Measurements from ENCODE around the gene PRSS1. TPM values are rescaled to one million over a fixed set of nuclear protein-coding genes. Genes with fewer than 3 reads are reported as not detected.

PRSS1 gene
- polyA plus RNA-seq, 1 experiment = not detected

GRCh38 chr7:142793156-142793555 lies 43.9 kb downstream of the PRSS1 start:
- DNase-seq (ENCODE audit: low read depth, low spot score) = no peak
- Histone ChIP-seq H3K4me3 (ENCODE audit: low read depth, low read length) (no peak overlapping the region), H3K27ac (ENCODE audit: low read depth, low read length) (no peak overlapping the region), H3K9me3 (ENCODE audit: control insufficient read depth, insufficient read depth, low read length) (no peaks in the 10 kb centered on the region; the same call in 1 of the 2 replicates), H3K27me3 (ENCODE audit: control insufficient read depth, insufficient read depth, low read length) (peaks cover 42% of the 10 kb centered on the region)
- CTCF ChIA-PET = interaction anchor here (1.2 to 1.4 kb wide), 3 partner anchors 10 to 277 kb away, joined by 4 to 7 read pairs (median 4); no protein-coding TSS in a partner anchor
- no peak for TF ChIP-seq CTCF (IDR thresholded peaks at IDR 0.05; ENCODE audit: low read depth, low read length)
- POLR2A ChIA-PET = no interaction called here

GRCh38 chr7:142795339-142795863 lies 46.1 kb downstream of the PRSS1 start:
- CTCF ChIA-PET = no interaction called here
- no peak for DNase-seq (ENCODE audit: low read depth, low spot score)
- Histone ChIP-seq H3K9me3 (ENCODE audit: control insufficient read depth, insufficient read depth, low read length) (no peaks in the 10 kb centered on the region; the same call in 1 of the 2 replicates), H3K27ac (ENCODE audit: low read depth, low read length) (no peak overlapping the region), H3K4me3 (ENCODE audit: low read depth, low read length) (no peak overlapping the region), H3K27me3 (ENCODE audit: control insufficient read depth, insufficient read depth, low read length) (peaks cover 53% of the 10 kb centered on the region)
- TF ChIP-seq CTCF (IDR thresholded peaks at IDR 0.05; ENCODE audit: low read depth, low read length) = no peak
- POLR2A ChIA-PET = no interaction called here

- ChIA-PET POLR2A (no interaction called here), CTCF (interaction anchor here (1.0 kb wide), 1 partner anchor 261 kb away, joined by 3 read pairs; no protein-coding TSS in a partner anchor)
- TF ChIP-seq CTCF (IDR thresholded peaks at IDR 0.05; ENCODE audit: low read depth, low read length) = no peak
- no peak for DNase-seq (ENCODE audit: low read depth, low spot score)
- Histone ChIP-seq H3K9me3 (ENCODE audit: control insufficient read depth, insufficient read depth, low read length) (no peaks in the 10 kb centered on the region; the same call in 1 of the 2 replicates), H3K4me3 (ENCODE audit: low read depth, low read length) (no peak overlapping the region), H3K27ac (ENCODE audit: low read depth, low read length) (no peak overlapping the region), H3K27me3 (ENCODE audit: control insufficient read depth, insufficient read depth, low read length) (peaks cover 56% of the 10 kb centered on the region)
These were observed 46.8 kb downstream of the PRSS1 start for GRCh38 chr7:142796001-142796500.

GRCh38 chr7:142796501-142797390 lies 47.5 kb downstream of the PRSS1 start:
- ChIA-PET CTCF (interaction anchor here (1.0 to 2.2 kb wide), 4 partner anchors 13 to 262 kb away, joined by 3 to 11 read pairs (median 5); no protein-coding TSS in a partner anchor), POLR2A (no interaction called here)
- Histone ChIP-seq H3K27ac (ENCODE audit: low read depth, low read length) (no peak overlapping the region), H3K27me3 (ENCODE audit: control insufficient read depth, insufficient read depth, low read length) (peaks cover 56% of the 10 kb centered on the region), H3K4me3 (ENCODE audit: low read depth, low read length) (no peak overlapping the region), H3K9me3 (ENCODE audit: control insufficient read depth, insufficient read depth, low read length) (no peaks in the 10 kb centered on the region; the same call in 1 of the 2 replicates)
- no peak for TF ChIP-seq CTCF (IDR thresholded peaks at IDR 0.05; ENCODE audit: low read depth, low read length)
- DNase-seq (ENCODE audit: low read depth, low spot score) = no peak
